ENCODE results near the gene PALD1.

Gene PALD1

GRCh38 chr10:70584909-70585544, 106.5 kb downstream of the PALD1 start:
- in situ Hi-C loops (cut with HindIII; ENCODE audit: low sequenced_read_pairs), result no loop called here

- in situ Hi-C loops (cut with HindIII; ENCODE audit: low sequenced_read_pairs), result no loop called here
Measured at GRCh38 chr10:70585578-70586169, 107.1 kb downstream of the PALD1 start.

- in situ Hi-C loops (cut with HindIII; ENCODE audit: low sequenced_read_pairs), result no loop called here
Measured at GRCh38 chr10:70586348-70586930, 107.9 kb downstream of the PALD1 start.

- in situ Hi-C loops (cut with HindIII; ENCODE audit: low sequenced_read_pairs), result no loop called here
Measured at GRCh38 chr10:70587045-70587658, 108.6 kb downstream of the PALD1 start.

- in situ Hi-C loops (cut with HindIII; ENCODE audit: low sequenced_read_pairs), result no loop called here
Measured at GRCh38 chr10:70588255-70588654, 109.7 kb downstream of the PALD1 start.

GRCh38 chr10:70588859-70589570, 110.4 kb downstream of the PALD1 start:
- in situ Hi-C loops (cut with HindIII; ENCODE audit: low sequenced_read_pairs), result no loop called here

- in situ Hi-C loops (cut with HindIII; ENCODE audit: low sequenced_read_pairs), result no loop called here
Measured at GRCh38 chr10:70589762-70590654, 111.4 kb downstream of the PALD1 start.

GRCh38 chr10:70590655-70591416, 112.3 kb downstream of the PALD1 start:
- in situ Hi-C loops (cut with HindIII; ENCODE audit: low sequenced_read_pairs), result no loop called here

GRCh38 chr10:70592186-70592735, 113.7 kb downstream of the PALD1 start:
- in situ Hi-C loops (cut with HindIII; ENCODE audit: low sequenced_read_pairs), result no loop called here

GRCh38 chr10:70592746-70593512, 114.4 kb downstream of the PALD1 start:
- in situ Hi-C loops (cut with HindIII; ENCODE audit: low sequenced_read_pairs), result no loop called here

GRCh38 chr10:70593513-70593890, 114.9 kb downstream of the PALD1 start:
- in situ Hi-C loops (cut with HindIII; ENCODE audit: low sequenced_read_pairs), result no loop called here

- in situ Hi-C loops (cut with HindIII; ENCODE audit: low sequenced_read_pairs), result no loop called here
Measured at GRCh38 chr10:70594161-70594560, 115.6 kb downstream of the PALD1 start.

- in situ Hi-C loops (cut with HindIII; ENCODE audit: low sequenced_read_pairs), result no loop called here
Measured at GRCh38 chr10:70595566-70596016, 117.0 kb downstream of the PALD1 start.

GRCh38 chr10:70596110-70596798, 117.7 kb downstream of the PALD1 start:
- in situ Hi-C loops (cut with HindIII; ENCODE audit: low sequenced_read_pairs), result no loop called here

GRCh38 chr10:70596860-70597809, 118.6 kb downstream of the PALD1 start:
- in situ Hi-C loops (cut with HindIII; ENCODE audit: low sequenced_read_pairs), result no loop called here

GRCh38 chr10:70597856-70598815, 119.6 kb downstream of the PALD1 start:
- in situ Hi-C loops (cut with HindIII; ENCODE audit: low sequenced_read_pairs), result no loop called here
